Stimulated activated CD4-positive, alpha-beta T cell treated with anti-CD3 and anti-CD28 coated beads, Interleukin-1b, Interleukin-23, amount 100 ng/mL, for 1 hour (primary cell): ENCODE results near the gene PIK3CD.
"Not testable (repeated sequence)": the region's sequence is repeated elsewhere in the genome, so short reads cannot be mapped to it uniquely, and the experiment has no call there.

Experiments
- DNase-seq, 2 donors: peaks; one replicate each; pipeline ENCODE4 v3.0.0-alpha.2; 2020; ENCODE audit warnings: low read depth in 2 of 2

PIK3CD gene

DNA sequence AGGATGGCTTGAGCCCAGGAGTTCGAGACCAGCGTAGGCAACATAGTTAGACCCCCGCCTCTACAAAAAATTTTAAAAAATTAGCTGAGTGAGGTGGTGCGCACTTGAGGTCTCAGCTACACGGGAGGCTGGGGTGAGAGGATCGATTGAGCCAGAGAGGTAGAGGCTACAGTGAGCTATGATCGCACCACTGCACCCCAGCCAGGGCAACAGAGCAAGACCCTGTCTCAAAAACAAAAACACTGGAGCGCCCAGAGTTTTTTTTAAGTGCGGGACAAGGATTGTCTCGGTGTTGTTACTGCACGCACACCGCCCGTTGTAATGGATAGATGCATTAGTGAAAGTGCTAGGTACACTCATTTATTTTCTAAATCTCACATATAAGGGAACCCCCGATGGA, 37.1 kb downstream of the PIK3CD start:
- no peak for DNase-seq

GRCh38 chr1:9689011-9689706, 37.6 kb downstream of the PIK3CD start:
- DNase-seq, result peak; percentile 69 to 83

GRCh38 chr1:9689971-9690381, 38.4 kb downstream of the PIK3CD start:
- no peak for DNase-seq

DNA sequence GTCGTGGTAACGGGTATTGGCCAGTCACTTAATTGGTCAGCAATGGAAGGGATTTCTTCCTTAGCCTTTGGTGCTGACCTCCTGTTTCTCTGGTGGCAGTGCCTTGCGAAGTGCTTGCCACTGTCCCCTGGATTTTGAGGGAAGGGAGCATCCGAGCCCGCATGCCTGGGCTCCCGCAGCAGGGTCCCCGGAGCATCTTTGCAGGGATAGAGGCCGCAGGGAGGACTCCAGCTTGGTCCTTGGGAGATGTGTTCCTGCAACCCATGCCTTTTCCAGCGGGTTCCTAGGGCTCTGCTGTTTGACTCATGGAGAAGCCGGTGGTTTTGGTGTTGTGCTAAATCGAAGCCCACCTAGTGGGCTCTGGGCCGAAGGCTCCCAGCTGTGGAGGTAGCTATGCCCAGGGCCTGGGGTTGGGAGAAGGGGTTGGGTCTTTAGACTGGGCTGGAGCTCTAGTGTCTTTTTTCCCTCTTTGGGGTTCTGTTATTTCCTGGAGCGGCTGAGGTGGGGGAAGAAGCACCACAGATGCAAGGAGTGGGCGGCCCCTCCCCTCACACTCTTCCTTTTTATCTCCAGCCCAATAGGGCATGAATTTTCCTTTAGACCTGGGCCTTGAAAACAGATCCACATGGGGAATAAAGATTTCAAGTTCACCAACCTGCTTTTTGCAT, 39.0 kb downstream of the PIK3CD start:
- no peak for DNase-seq

DNA sequence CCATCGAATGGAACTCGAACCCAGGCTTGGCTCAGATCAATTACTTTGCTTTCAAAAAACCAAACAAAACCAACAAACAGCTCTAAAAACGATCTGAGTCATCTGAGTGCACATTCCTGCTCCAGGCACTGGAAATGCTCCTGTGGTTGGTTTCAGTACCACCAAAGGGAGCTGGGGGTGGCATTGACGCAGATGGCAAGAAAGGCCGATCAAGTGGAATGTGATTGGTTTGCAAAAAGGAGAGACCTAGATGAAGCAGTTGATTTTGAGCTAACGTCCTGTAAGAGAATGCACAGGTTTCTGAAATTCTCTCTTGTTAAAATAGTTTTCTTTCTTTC, 39.5 kb downstream of the PIK3CD start:
- DNase-seq, result no peak

DNA sequence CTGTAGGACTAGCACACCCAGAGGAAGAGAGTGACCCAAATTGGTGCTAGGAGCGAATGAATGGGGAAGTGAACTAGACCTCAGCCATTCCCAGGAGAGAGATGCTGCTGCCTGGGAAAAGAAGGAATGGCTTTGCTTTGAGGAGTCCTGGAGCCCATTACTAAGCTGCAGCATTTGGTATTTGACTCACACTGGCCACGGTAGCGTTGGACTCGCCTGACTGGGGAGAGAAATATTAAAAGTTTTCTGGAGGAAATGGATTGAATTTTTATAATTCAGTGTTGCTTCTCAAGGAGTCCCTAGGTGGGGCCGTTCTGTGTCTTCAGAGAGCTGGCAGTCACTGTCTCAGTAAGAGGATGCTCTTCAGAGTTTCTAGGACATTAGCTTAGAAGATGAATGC, 40.2 kb downstream of the PIK3CD start:
- no peak for DNase-seq

DNA sequence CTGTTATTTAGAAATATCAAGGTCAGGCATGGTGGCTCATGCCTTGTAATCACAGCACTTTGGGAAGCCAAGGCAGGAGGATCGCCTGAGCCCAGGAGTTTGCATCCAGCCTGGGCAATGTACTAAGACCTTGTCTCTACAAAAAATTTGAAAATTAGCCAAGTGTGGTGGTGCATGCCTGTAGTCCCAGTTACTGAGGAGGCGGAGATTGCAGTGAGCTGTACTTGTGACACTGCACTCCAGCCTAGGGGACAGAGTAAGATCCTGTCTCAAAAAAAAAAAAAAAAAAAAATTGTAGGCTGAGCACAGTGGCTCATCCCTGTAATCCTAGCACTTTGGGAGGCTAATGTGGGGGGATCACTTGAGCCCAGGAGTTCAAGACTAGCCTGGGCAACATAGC, 45.3 kb downstream of the PIK3CD start:
- DNase-seq, result no peak

GRCh38 chr1:9699361-9699760, 47.8 kb downstream of the PIK3CD start:
- DNase-seq, result no peak

GRCh38 chr1:9700340-9700739, 48.8 kb downstream of the PIK3CD start:
- no peak for DNase-seq

DNA sequence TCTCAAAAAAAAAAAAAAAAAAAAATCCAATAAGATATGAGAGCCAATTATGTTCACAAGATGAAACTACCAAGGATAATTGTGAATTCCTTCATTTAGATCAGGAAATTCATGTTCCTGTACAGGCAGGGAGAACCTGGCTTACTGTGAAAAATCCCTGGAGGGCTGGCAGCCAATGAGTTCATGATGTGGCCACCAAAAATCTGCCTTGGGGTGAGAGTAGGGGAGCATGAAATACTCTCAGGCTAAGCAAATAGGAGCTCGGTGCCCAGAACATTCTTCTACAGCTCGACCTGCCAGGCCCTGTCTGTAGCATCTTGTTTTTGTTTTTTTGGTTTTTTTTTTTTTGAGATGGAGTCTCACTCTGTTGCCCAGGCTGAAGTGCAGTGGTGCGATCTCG, 50.1 kb downstream of the PIK3CD start:
- DNase-seq, result no peak

DNA sequence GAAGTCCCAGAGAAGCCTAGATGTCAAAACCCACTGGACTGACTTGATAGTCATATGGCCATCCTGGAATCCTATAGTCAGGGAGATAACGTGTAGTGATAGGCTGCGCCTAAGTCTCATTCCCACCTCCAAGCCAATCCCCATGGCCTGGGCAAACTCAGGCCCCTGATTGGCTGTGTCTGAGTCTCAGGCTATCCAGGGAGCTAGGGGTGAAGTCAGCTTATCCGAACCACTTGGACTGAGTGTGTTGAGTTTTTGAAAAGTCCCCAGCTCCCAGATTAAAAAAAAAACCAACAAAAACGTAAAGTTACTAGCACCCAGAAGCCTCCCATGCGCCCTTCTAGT, 51.6 kb downstream of the PIK3CD start:
- DNase-seq, result no peak

DNA sequence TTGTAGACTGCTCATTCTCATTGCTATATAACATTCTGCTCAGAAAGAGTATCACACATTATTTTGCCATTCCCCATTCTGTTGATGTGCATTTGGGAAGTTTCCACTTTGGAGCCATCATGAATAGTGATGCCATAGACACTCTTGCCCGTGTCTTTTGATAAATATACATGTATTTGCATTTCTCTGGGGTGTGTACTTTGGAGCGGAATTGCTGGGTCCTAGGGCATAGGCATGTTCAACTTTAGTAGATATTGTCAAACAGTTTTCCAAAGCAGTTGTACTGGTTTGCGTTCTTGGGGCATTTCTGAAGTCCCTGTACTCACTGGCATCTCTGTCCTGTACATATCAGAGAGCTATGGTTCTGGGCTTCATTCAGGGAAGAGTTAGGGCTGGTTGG, 52.1 kb downstream of the PIK3CD start:
- no peak for DNase-seq

GRCh38 chr1:9705337-9706093, 54.0 kb downstream of the PIK3CD start:
- DNase-seq, result no peak

DNA sequence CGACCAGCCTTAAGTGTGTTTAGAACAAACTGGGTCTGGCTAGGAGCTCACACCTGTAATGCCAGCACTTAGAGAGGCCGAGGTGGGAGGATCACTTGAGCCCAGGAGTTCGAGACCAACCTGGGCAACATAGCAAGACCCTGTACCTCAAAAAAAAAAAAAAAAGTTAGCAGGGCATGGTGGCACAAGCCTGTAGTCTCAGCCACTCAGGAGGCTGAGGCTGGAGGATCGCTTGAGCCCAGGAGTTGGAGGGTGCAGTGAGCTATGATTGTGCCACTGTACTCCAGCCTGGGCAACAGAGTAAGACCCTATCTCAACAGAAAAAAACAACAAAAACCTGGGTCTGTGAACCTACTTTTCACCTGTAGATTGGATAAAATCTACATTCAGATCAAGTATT, 54.6 kb downstream of the PIK3CD start:
- DNase-seq, result no peak

GRCh38 chr1:9710037-9710436, 58.5 kb downstream of the PIK3CD start:
- no peak for DNase-seq

DNA sequence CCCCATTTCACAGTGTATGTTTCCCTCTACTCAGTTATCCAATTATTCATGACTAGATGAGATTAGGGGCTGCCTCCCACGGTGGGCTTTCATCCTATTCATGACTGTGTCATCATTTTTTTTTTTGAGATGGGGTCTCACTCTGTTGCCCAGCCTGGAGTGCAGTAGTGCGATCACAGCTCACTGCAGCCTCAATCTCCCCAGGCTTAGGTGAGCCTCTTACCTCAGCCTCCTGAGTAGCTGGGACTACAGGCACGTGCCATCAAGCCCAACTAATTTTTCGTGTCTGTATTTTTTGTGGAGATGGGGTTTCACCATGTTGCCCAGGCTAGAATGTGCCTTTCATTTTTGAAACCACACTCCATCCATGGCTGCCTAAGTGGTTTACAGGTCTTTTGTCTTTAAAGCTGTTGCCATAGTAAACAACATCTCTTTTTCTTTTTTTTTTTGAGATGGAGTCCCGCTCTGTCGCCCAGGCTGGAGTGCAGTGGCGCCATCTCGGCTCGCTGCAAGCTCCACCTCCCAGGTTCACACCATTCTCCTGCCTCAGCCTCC, 60.0 kb downstream of the PIK3CD start:
- no peak for DNase-seq

GRCh38 chr1:9712767-9713166, 61.2 kb downstream of the PIK3CD start:
- not testable (repeated sequence) for DNase-seq

- DNase-seq, result no peak
Measured at GRCh38 chr1:9714257-9714718, 62.8 kb downstream of the PIK3CD start.

- no peak for DNase-seq
Measured at GRCh38 chr1:9715536-9716226, 64.2 kb downstream of the PIK3CD start.

DNA sequence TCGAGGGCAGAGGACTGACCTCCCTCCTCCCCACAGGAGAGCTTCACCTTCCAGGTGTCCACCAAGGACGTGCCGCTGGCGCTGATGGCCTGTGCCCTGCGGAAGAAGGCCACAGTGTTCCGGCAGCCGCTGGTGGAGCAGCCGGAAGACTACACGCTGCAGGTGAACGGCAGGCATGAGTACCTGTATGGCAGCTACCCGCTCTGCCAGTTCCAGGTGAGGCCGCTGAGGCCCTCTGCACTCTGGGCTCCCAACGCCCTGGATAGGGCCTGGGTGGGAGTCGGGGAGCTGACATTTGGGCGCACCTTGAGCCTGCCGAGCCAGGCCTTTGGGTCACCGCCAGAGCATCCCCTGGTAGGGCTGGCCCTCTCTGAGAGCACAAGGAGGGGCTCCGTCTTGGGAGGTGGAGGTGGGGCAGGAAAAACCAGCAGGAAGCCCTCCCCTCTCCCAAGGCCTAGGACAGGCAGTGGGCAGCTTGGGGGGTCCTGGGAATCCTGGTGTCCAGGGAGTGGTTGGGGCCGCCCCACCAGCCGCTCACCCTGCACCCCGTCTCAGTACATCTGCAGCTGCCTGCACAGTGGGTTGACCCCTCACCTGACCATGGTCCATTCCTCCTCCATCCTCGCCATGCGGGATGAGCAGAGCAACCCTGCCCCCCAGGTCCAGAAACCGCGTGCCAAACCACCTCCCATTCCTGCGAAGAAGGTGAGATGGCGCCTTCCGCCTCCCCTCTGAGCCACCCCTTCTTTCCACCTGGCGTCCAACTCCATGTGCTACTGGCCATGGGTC, 65.1 kb downstream of the PIK3CD start:
- DNase-seq, result no peak
